HEK293 (cell line): Measurements from ENCODE around the gene IZUMO3.

ENCODE experiments used
- CTCF ChIA-PET: fragments of 350-600 bp; formaldehyde crosslinking; extraction: SDS; loops from one replicate; lab custom pipeline; 2021; ENCODE audit warnings: antibody characterized with exemption; lab: Yijun Ruan, JAX
- POLR2A ChIA-PET: fragments of 300-600 bp; formaldehyde crosslinking; extraction: SDS; loops from one replicate; lab custom pipeline; 2020; ENCODE audit warnings: antibody characterized with exemption, inconsistent platforms; lab: Yijun Ruan, JAX
- H3K27ac ChIP-seq: fragments of 200-500 bp; sonication (Bioruptor generic); 2 replicates; pipeline ENCODE4 v1.5.1; 2014; ENCODE audit warnings: low read depth, low read length, control low read depth, inconsistent platforms; ENCODE audit errors: extremely low read depth
- H3K36me3 ChIP-seq, 2 experiments: fragments of 200-500 bp in 1 of 2; sonication (Bioruptor generic) in 1 of 2; 1 replicate in 1 of 2; 2 replicates in 1 of 2; pipeline ENCODE4 v1.5.1; 2014 to 2017; ENCODE audit warnings: inconsistent platforms in 2 of 2, low read length in 2 of 2; ENCODE audit not compliant: control insufficient read depth in 2 of 2, insufficient read depth in 1 of 2
- H3K4me1 ChIP-seq: fragments of 200-500 bp; sonication (Bioruptor generic); 2 replicates; pipeline ENCODE4 v1.5.1; 2014; ENCODE audit warnings: mild to moderate bottlenecking, low read length, inconsistent platforms; ENCODE audit not compliant: control insufficient read depth, insufficient read depth
- H3K4me3 ChIP-seq: 2 replicates; pipeline ENCODE4 v1.5.1; 2011; ENCODE audit warnings: low read depth, mild to moderate bottlenecking, control low read depth, low read length, moderate library complexity
- H3K9me3 ChIP-seq: fragments of 200-500 bp; sonication (Bioruptor generic); 2 replicates; pipeline ENCODE4 v1.5.1; 2014; ENCODE audit warnings: low read depth, low read length, inconsistent platforms; ENCODE audit not compliant: control insufficient read depth, insufficient read depth
- GLIS1 ChIP-seq: fragments of 450-650 bp; formaldehyde crosslinking; IDR thresholded peaks from 2 replicates; pipeline ENCODE4 v1.5.1; 2016; ENCODE audit warnings: missing biosample characterization, missing genetic modification characterization
- KLF7 ChIP-seq: fragments of 450-650 bp; formaldehyde crosslinking; IDR thresholded peaks from 2 replicates; pipeline ENCODE4 v1.5.1; 2016; ENCODE audit warnings: missing biosample characterization, missing genetic modification characterization, borderline replicate concordance
- PRDM1 ChIP-seq: fragments of 450-650 bp; formaldehyde crosslinking; IDR thresholded peaks from 2 replicates; pipeline ENCODE4; 2016; ENCODE audit warnings: missing biosample characterization, missing genetic modification characterization
- ZFP37 ChIP-seq: fragments of 450-650 bp; formaldehyde crosslinking; IDR thresholded peaks from 2 replicates; pipeline ENCODE4 v1.5.1; 2016; ENCODE audit warnings: missing biosample characterization, missing genetic modification characterization
- ZNF133 ChIP-seq: fragments of 450-650 bp; formaldehyde crosslinking; IDR thresholded peaks from 2 replicates; pipeline ENCODE4 v1.5.1; 2016; ENCODE audit warnings: missing biosample characterization, missing genetic modification characterization
- ZNF221 ChIP-seq: fragments of 450-650 bp; formaldehyde crosslinking; IDR thresholded peaks from 2 replicates; pipeline ENCODE4 v1.5.1; 2017; ENCODE audit warnings: missing biosample characterization, missing genetic modification characterization, borderline replicate concordance
- ZNF223 ChIP-seq: fragments of 450-650 bp; formaldehyde crosslinking; IDR thresholded peaks from 2 replicates; pipeline ENCODE4 v1.5.1; 2016; ENCODE audit warnings: missing biosample characterization, missing genetic modification characterization
- ZNF514 ChIP-seq: fragments of 450-650 bp; formaldehyde crosslinking; IDR thresholded peaks from 2 replicates; pipeline ENCODE4 v1.5.1; 2016; ENCODE audit warnings: missing biosample characterization, missing genetic modification characterization
- ZNF530 ChIP-seq: fragments of 450-650 bp; formaldehyde crosslinking; IDR thresholded peaks from 2 replicates; pipeline ENCODE4 v1.5.1; 2016; ENCODE audit warnings: low read depth, missing biosample characterization, missing genetic modification characterization
- ZNF600 ChIP-seq: fragments of 450-650 bp; formaldehyde crosslinking; IDR thresholded peaks from 2 replicates; pipeline ENCODE4 v1.5.1; 2016; ENCODE audit warnings: missing biosample characterization, missing genetic modification characterization
- ZNF658 ChIP-seq: fragments of 450-650 bp; formaldehyde crosslinking; IDR thresholded peaks from 2 replicates; pipeline ENCODE4; 2016; ENCODE audit warnings: missing biosample characterization, missing genetic modification characterization
- ZNF660 ChIP-seq: fragments of 450-650 bp; IDR thresholded peaks from 2 replicates; pipeline ENCODE4 v1.5.1; 2018; ENCODE audit warnings: missing biosample characterization, mild to moderate bottlenecking, missing genetic modification characterization
- ZNF830 ChIP-seq: fragments of 450-650 bp; IDR thresholded peaks from 2 replicates; pipeline ENCODE4 v1.5.0; 2018; ENCODE audit warnings: missing biosample characterization, missing genetic modification characterization, low read depth, mild to moderate bottlenecking, moderate library complexity
- TF ChIP-seq, protein P1 (sequence below): sonication (generic); formaldehyde crosslinking; IDR thresholded peaks from 2 replicates; pipeline ENCODE4 v1.8.1; 2022; ENCODE audit warnings: mild to moderate bottlenecking, moderate library complexity, missing genetic modification reagents
- TF ChIP-seq, protein P2 (sequence below): fragments of 450-650 bp; formaldehyde crosslinking; IDR thresholded peaks from 2 replicates; pipeline ENCODE4 v1.5.1; 2016; ENCODE audit warnings: missing biosample characterization, missing genetic modification characterization
- TF ChIP-seq, protein P3 (sequence below): fragments of 450-650 bp; formaldehyde crosslinking; IDR thresholded peaks from 2 replicates; pipeline ENCODE4 v1.5.1; 2016; ENCODE audit warnings: missing biosample characterization, missing genetic modification characterization, borderline replicate concordance
- TF ChIP-seq, protein P4 (sequence below): fragments of 450-650 bp; formaldehyde crosslinking; IDR thresholded peaks from 2 replicates; pipeline ENCODE4 v1.5.1; 2016; ENCODE audit warnings: missing biosample characterization, missing genetic modification characterization
- TF ChIP-seq, protein P5 (sequence below): fragments of 450-650 bp; formaldehyde crosslinking; IDR thresholded peaks from 2 replicates; pipeline ENCODE4 v1.5.1; 2016; ENCODE audit warnings: missing biosample characterization, missing genetic modification characterization

Gene IZUMO3

DNA sequence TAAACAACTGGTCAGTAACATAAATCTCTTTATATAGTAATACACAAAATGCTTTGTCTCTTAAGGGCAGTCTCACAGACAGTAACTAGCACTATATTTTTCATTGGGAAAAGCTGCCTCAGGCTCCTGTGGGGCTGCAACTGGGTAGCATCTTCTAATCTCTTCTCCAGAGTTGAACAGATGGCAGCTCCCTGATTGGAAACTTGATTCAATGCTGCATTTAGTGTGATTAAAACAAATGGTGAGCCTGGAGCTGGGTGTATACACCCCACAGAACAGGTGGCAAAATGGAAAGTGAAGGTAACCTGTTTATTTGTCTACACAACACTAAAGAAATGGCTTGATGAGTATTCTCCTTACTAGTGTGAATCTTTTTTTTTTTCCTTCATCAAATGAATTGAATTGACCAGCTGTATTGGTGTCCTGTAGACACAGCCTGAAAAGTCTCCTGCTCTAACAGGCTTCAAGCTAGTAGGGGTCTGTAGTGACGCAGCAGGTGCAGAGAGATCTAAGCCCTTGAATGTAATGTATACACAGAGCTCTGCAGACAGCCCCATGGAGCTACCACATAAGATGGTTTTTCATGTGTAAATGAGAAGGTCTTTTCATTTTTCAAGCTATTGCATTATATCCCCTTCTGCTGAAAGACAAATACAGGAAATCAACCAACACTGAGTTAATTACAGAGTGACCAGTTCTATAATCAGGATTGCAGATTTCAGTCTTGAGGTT lies 43.3 kb downstream of the IZUMO3 start (continued):
- TF ChIP-seq, protein P1, sequence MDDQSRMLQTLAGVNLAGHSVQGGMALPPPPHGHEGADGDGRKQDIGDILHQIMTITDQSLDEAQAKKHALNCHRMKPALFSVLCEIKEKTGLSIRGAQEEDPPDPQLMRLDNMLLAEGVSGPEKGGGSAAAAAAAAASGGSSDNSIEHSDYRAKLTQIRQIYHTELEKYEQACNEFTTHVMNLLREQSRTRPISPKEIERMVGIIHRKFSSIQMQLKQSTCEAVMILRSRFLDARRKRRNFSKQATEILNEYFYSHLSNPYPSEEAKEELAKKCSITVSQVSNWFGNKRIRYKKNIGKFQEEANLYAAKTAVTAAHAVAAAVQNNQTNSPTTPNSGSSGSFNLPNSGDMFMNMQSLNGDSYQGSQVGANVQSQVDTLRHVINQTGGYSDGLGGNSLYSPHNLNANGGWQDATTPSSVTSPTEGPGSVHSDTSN (CRISPR knock-in tag), result no peak
- no peak for TF ChIP-seq ZNF660 (tag by site-specific recombination)
- TF ChIP-seq ZNF223 (tag by site-specific recombination), result no peak
- TF ChIP-seq ZNF600, result no peak
- no peak for TF ChIP-seq ZFP37 (tag by site-specific recombination)
- TF ChIP-seq, all 188 proteins: peak for 0

DNA sequence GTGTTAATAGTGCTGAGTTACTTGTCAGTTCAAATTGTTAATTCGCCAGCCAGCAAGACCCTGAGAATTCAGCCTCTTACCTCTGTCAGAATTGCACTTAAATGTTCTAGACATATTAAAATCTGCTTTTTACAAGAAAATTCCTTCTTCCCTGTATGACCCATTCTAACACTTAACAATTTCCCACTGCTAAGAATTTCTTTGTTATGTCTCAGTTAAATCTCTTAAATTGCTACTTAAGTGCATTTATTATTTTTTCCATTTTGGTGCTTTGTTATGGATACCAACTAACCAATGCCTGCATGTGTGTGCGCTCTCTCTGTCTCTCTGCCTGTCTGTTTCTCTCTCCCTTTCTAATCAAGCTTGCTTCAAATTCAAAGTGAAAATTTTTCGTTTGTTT lies 44.9 kb downstream of the IZUMO3 start:
- no peaks in the 10 kb centered on the region for H3K36me3 ChIP-seq
- ChIA-PET CTCF (interaction anchor here (0.6 kb wide), 2 partner anchors 37 to 81 kb away, joined by 3 to 4 read pairs; no protein-coding TSS in a partner anchor), POLR2A (no interaction called here)
- no peak overlapping the region for H3K4me3 ChIP-seq
- H3K9me3 ChIP-seq, result no peaks in the 10 kb centered on the region
- H3K4me1 ChIP-seq, result no peaks in the 10 kb centered on the region
- TF ChIP-seq, protein P2, sequence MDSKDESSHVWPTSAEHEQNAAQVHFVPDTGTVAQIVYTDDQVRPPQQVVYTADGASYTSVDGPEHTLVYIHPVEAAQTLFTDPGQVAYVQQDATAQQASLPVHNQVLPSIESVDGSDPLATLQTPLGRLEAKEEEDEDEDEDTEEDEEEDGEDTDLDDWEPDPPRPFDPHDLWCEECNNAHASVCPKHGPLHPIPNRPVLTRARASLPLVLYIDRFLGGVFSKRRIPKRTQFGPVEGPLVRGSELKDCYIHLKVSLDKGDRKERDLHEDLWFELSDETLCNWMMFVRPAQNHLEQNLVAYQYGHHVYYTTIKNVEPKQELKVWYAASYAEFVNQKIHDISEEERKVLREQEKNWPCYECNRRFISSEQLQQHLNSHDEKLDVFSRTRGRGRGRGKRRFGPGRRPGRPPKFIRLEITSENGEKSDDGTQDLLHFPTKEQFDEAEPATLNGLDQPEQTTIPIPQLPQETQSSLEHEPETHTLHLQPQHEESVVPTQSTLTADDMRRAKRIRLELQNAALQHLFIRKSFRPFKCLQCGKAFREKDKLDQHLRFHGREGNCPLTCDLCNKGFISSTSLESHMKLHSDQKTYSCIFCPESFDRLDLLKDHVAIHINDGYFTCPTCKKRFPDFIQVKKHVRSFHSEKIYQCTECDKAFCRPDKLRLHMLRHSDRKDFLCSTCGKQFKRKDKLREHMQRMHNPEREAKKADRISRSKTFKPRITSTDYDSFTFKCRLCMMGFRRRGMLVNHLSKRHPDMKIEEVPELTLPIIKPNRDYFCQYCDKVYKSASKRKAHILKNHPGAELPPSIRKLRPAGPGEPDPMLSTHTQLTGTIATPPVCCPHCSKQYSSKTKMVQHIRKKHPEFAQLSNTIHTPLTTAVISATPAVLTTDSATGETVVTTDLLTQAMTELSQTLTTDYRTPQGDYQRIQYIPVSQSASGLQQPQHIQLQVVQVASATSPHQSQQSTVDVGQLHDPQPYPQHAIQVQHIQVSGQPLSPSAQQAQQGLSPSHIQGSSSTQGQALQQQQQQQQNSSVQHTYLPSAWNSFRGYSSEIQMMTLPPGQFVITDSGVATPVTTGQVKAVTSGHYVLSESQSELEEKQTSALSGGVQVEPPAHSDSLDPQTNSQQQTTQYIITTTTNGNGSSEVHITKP (tag by site-specific recombination), result no peak
- TF ChIP-seq ZNF221 (tag by site-specific recombination) (no peak), GLIS1 (tag by site-specific recombination) (no peak), ZNF514 (no peak), ZNF830 (no peak), PRDM1 (tag by site-specific recombination) (no peak), ZNF658 (tag by site-specific recombination) (no peak), KLF7 (no peak), ZNF530 (tag by site-specific recombination) (no peak), ZNF133 (tag by site-specific recombination) (no peak)
- TF ChIP-seq, protein P3, sequence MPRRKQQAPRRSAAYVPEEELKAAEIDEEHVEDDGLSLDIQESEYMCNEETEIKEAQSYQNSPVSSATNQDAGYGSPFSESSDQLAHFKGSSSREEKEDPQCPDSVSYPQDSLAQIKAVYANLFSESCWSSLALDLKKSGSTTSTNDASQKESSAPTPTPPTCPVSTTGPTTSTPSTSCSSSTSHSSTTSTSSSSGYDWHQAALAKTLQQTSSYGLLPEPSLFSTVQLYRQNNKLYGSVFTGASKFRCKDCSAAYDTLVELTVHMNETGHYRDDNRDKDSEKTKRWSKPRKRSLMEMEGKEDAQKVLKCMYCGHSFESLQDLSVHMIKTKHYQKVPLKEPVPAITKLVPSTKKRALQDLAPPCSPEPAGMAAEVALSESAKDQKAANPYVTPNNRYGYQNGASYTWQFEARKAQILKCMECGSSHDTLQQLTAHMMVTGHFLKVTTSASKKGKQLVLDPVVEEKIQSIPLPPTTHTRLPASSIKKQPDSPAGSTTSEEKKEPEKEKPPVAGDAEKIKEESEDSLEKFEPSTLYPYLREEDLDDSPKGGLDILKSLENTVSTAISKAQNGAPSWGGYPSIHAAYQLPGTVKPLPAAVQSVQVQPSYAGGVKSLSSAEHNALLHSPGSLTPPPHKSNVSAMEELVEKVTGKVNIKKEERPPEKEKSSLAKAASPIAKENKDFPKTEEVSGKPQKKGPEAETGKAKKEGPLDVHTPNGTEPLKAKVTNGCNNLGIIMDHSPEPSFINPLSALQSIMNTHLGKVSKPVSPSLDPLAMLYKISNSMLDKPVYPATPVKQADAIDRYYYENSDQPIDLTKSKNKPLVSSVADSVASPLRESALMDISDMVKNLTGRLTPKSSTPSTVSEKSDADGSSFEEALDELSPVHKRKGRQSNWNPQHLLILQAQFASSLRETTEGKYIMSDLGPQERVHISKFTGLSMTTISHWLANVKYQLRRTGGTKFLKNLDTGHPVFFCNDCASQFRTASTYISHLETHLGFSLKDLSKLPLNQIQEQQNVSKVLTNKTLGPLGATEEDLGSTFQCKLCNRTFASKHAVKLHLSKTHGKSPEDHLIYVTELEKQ (tag by site-specific recombination), result no peak
- TF ChIP-seq, protein P4, sequence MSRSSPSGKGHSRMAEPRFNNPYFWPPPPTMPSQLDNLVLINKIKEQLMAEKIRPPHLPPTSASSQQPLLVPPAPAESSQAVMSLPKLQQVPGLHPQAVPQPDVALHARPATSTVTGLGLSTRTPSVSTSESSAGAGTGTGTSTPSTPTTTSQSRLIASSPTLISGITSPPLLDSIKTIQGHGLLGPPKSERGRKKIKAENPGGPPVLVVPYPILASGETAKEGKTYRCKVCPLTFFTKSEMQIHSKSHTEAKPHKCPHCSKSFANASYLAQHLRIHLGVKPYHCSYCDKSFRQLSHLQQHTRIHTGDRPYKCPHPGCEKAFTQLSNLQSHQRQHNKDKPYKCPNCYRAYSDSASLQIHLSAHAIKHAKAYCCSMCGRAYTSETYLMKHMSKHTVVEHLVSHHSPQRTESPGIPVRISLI (tag by site-specific recombination), result no peak
- TF ChIP-seq, protein P5, sequence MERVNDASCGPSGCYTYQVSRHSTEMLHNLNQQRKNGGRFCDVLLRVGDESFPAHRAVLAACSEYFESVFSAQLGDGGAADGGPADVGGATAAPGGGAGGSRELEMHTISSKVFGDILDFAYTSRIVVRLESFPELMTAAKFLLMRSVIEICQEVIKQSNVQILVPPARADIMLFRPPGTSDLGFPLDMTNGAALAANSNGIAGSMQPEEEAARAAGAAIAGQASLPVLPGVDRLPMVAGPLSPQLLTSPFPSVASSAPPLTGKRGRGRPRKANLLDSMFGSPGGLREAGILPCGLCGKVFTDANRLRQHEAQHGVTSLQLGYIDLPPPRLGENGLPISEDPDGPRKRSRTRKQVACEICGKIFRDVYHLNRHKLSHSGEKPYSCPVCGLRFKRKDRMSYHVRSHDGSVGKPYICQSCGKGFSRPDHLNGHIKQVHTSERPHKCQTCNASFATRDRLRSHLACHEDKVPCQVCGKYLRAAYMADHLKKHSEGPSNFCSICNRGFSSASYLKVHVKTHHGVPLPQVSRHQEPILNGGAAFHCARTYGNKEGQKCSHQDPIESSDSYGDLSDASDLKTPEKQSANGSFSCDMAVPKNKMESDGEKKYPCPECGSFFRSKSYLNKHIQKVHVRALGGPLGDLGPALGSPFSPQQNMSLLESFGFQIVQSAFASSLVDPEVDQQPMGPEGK (tag by site-specific recombination), result no peak
- TF ChIP-seq, all 188 proteins: peak for 0
- H3K27ac ChIP-seq, result no peak overlapping the region
